Measurements from ENCODE around the gene SHROOM2.

DNA sequence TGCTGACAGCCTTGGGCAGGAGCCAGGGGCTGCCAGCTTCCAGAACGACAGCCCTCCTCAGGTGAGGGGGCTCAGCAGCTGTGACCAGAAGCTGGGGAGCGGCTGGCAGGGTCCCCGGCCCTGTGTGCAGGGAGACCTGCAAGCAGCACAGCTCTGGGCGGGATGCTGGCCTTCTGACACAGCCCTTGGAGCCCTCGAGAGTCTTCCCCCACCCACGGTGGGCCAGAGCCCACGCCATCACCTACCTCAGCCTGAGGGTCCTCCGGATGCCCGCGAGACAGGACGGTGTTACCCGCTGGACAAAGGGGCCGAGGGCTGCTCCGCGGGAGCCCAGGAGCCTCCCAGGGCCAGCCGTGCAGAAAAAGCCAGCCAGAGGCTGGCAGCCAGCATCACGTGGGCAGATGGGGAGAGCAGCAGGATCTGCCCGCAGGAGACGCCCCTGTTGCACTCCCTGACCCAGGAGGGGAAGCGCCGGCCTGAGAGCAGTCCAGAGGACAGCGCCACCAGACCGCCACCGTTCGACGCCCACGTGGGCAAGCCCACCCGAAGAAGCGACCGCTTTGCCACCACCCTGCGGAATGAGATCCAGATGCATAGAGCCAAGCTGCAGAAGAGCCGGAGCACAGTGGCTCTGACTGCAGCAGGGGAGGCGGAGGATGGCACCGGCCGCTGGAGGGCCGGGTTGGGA lies 109.1 kb downstream of the SHROOM2 start:
- TF ChIP-seq POLR2A (conservative IDR thresholded peaks at IDR 0.05): no peak
- TF ChIP-seq STAT6 (CRISPR knock-in tag; IDR thresholded peaks at IDR 0.05): no peak
- TF ChIP-seq CTCF (IDR thresholded peaks at IDR 0.05 in 2 of 3, conservative IDR thresholded peaks at IDR 0.05 in 1 of 3; ENCODE audit: insufficient read depth in 2 of 3, low read depth in 1 of 3, low read length in 3 of 3): no peak
